ENCODE data around the gene OR14A16.

The OR14A16 gene

DNA sequence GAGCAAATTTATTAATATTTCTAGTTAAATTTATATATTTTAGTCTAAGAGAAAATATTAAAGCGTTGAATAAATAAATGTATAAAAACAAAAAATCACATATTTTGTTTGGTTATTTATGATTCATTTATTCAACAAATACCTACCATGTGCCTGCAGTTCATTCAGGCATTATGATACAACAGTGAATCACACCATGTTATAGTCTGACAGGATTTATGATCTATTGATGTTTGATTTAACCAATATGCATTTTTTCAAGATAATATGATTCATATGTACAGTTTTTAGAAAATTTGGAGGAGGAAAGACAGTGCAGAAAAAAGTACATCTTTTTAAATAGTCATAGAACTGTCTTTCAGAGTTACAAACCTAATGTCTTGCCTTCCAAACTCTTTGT lies 25.7 kb upstream of the OR14A16 start:
- Histone ChIP-seq H2AK5ac (ENCODE audit: low read length) (no peak overlapping the region), H3K4ac (ENCODE audit: low read depth, low read length) (no peak overlapping the region), H3K4me3 (ENCODE audit: low read depth, low read length) (no peak overlapping the region), H4K8ac (ENCODE audit: low read depth, low read length) (no peak overlapping the region), H2BK12ac (ENCODE audit: low read length) (no peak overlapping the region), H3K27me3 (ENCODE audit: insufficient read depth, low read length) (no peaks in the 10 kb centered on the region), H2BK5ac (ENCODE audit: low read depth, low read length, poor library complexity) (no peak overlapping the region), H3K18ac (ENCODE audit: low read length) (no peak overlapping the region), H2BK120ac (ENCODE audit: insufficient read depth, low read length, poor library complexity) (no peak overlapping the region), H3K4me2 (ENCODE audit: low read length) (no peak overlapping the region), H4K91ac (ENCODE audit: low read depth, low read length) (no peak overlapping the region), H3K14ac (ENCODE audit: low read length) (no peak overlapping the region), H3K79me1 (ENCODE audit: low read length) (no peaks in the 10 kb centered on the region), H3K23ac (ENCODE audit: low read length) (no peak overlapping the region), H2AFZ (ENCODE audit: insufficient read depth, low read length, poor library complexity) (no peak overlapping the region), H3K36me3 (ENCODE audit: control insufficient read depth in 1 of 2, insufficient read depth in 2 of 2, low read length in 2 of 2) (no peaks in the 10 kb centered on the region), H3K4me1 (ENCODE audit: control insufficient read depth in 1 of 2, insufficient read depth in 2 of 2, low read length in 2 of 2) (no peaks in the 10 kb centered on the region), H4K12ac (ENCODE audit: low read depth, low read length) (no peak overlapping the region), H3K9ac (ENCODE audit: low read length) (no peak overlapping the region), H3K27ac (ENCODE audit: low read depth, low read length) (no peak overlapping the region), H3K79me2 (ENCODE audit: control insufficient read depth, insufficient read depth, low read length, poor library complexity) (no peaks in the 10 kb centered on the region), H3K9me3 (ENCODE audit: insufficient read depth, low read depth, low read length) (peaks cover 2% of the 10 kb centered on the region)
- no peak for DNase-seq
- no CpG with 5 or more reads among the region's 1 CpG for WGBS (ENCODE audit: extremely low coverage, insufficient coverage, insufficient read length)

DNA sequence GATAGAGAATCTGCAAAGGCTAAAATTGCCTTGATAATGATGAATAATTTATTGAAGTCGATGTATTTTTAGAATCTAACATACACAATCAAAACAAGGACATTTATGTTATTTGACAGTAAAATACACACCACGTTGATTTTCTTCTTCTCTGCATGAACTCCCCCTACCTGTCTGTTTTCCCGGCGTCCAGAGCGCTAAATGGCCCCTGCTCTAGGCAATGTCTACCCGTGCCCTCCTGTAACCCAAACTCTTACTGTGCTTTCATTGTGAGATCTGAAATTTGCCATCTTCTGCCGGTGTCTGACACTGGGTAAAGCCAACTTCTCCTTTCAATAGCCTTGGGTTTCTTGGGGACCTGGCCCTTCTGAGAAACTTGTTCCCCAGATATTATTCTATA lies 24.4 kb upstream of the OR14A16 start:
- no peak overlapping the region for H3K9ac ChIP-seq (ENCODE audit: low read length)
- H3K36me3 ChIP-seq (ENCODE audit: control insufficient read depth in 1 of 2, insufficient read depth in 2 of 2, low read length in 2 of 2), result no peaks in the 10 kb centered on the region
- H2BK5ac ChIP-seq (ENCODE audit: low read depth, low read length, poor library complexity), result no peak overlapping the region
- H3K18ac ChIP-seq (ENCODE audit: low read length), result no peak overlapping the region
- H3K14ac ChIP-seq (ENCODE audit: low read length), result no peak overlapping the region
- H3K23ac ChIP-seq (ENCODE audit: low read length), result no peak overlapping the region
- H4K91ac ChIP-seq (ENCODE audit: low read depth, low read length), result no peak overlapping the region
- H2AK5ac ChIP-seq (ENCODE audit: low read length), result no peak overlapping the region
- H2BK12ac ChIP-seq (ENCODE audit: low read length), result no peak overlapping the region
- no peak overlapping the region for H3K4me2 ChIP-seq (ENCODE audit: low read length)
- H4K8ac ChIP-seq (ENCODE audit: low read depth, low read length), result no peak overlapping the region
- DNase-seq, result no peak
- no peak overlapping the region for H2BK120ac ChIP-seq (ENCODE audit: insufficient read depth, low read length, poor library complexity)
- no peak overlapping the region for H4K12ac ChIP-seq (ENCODE audit: low read depth, low read length)
- peaks cover 5% of the 10 kb centered on the region for H3K9me3 ChIP-seq (ENCODE audit: insufficient read depth, low read depth, low read length)
- H3K79me1 ChIP-seq (ENCODE audit: low read length), result no peaks in the 10 kb centered on the region
- no peak overlapping the region for H3K27ac ChIP-seq (ENCODE audit: low read depth, low read length)
- no peaks in the 10 kb centered on the region for H3K79me2 ChIP-seq (ENCODE audit: control insufficient read depth, insufficient read depth, low read length, poor library complexity)
- no peaks in the 10 kb centered on the region for H3K27me3 ChIP-seq (ENCODE audit: insufficient read depth, low read length)
- H2AFZ ChIP-seq (ENCODE audit: insufficient read depth, low read length, poor library complexity), result no peak overlapping the region
- no peaks in the 10 kb centered on the region for H3K4me1 ChIP-seq (ENCODE audit: control insufficient read depth in 1 of 2, insufficient read depth in 2 of 2, low read length in 2 of 2)
- no peak overlapping the region for H3K4ac ChIP-seq (ENCODE audit: low read depth, low read length)
- WGBS (ENCODE audit: extremely low coverage, insufficient coverage, insufficient read length), result no CpG with 5 or more reads among the region's 7 CpGs
- H3K4me3 ChIP-seq (ENCODE audit: low read depth, low read length), result no peak overlapping the region

DNA sequence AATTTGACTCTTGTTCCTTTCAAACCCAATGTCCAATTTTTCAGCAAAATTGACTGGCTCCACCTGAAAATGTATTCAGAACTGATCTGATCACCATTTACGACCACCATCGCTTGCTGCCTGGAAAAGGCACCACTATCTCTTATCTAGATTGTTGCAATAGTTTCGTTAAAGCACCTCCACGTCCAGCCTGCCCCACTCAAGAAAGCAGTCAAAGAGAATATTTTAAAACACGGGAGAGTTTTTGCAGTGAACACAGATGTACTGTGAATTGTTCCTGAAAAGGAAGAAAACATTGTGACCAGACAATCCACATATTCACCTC lies 21.7 kb upstream of the OR14A16 start:
- WGBS (ENCODE audit: extremely low coverage, insufficient coverage, insufficient read length), result no CpG with 5 or more reads among the region's 5 CpGs
- Histone ChIP-seq H3K18ac (ENCODE audit: low read length) (no peak overlapping the region), H2AFZ (ENCODE audit: insufficient read depth, low read length, poor library complexity) (no peak overlapping the region), H3K4me3 (ENCODE audit: low read depth, low read length) (no peak overlapping the region), H3K4me1 (ENCODE audit: control insufficient read depth in 1 of 2, insufficient read depth in 2 of 2, low read length in 2 of 2) (peaks cover 0 to 3% of the 10 kb centered on the region in 2 experiments), H4K12ac (ENCODE audit: low read depth, low read length) (no peak overlapping the region), H3K79me2 (ENCODE audit: control insufficient read depth, insufficient read depth, low read length, poor library complexity) (no peaks in the 10 kb centered on the region), H4K8ac (ENCODE audit: low read depth, low read length) (no peak overlapping the region), H4K91ac (ENCODE audit: low read depth, low read length) (no peak overlapping the region), H3K9me3 (ENCODE audit: insufficient read depth, low read depth, low read length) (peaks cover 5% of the 10 kb centered on the region), H3K9ac (ENCODE audit: low read length) (no peak overlapping the region), H2BK120ac (ENCODE audit: insufficient read depth, low read length, poor library complexity) (no peak overlapping the region), H2BK12ac (ENCODE audit: low read length) (no peak overlapping the region), H3K4me2 (ENCODE audit: low read length) (no peak overlapping the region), H3K14ac (ENCODE audit: low read length) (no peak overlapping the region), H2AK5ac (ENCODE audit: low read length) (no peak overlapping the region), H2BK5ac (ENCODE audit: low read depth, low read length, poor library complexity) (no peak overlapping the region), H3K23ac (ENCODE audit: low read length) (no peak overlapping the region), H3K27ac (ENCODE audit: low read depth, low read length) (no peak overlapping the region), H3K27me3 (ENCODE audit: insufficient read depth, low read length) (no peaks in the 10 kb centered on the region), H3K36me3 (ENCODE audit: control insufficient read depth in 1 of 2, insufficient read depth in 2 of 2, low read length in 2 of 2) (no peaks in the 10 kb centered on the region), H3K79me1 (ENCODE audit: low read length) (no peaks in the 10 kb centered on the region), H3K4ac (ENCODE audit: low read depth, low read length) (no peak overlapping the region)
- DNase-seq, result no peak

DNA sequence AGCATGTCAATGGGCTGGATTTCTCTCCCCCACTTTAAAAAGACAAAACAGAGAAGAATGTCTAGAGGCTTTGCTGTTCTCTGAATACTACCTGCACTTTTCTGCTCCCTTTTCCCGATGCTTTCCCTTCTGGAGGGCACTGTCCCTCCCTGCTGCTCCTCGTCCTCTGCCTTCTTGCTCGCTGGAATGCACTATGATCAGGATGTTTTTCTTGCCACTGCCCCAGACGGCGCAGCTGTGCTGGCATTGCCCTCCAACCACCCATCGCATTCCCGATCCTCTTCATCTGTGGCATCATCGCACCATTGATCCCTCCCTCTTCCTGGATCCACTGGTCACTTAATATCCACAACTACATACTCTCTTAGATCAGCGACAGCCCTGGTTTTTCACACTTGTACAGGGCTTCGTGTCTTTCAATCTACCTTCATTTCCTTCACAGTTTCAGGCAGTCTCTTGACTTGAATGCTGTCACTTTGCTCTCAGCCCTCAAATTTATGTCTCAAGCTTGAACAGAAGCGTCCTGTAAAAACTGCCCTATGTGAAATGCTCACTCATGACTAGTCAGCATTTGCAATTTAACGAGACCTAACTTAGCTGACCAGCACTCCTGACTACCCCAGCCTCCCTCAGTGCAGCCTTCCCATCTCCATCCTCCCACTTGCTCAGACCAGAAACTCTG lies 21.2 kb upstream of the OR14A16 start:
- no CpG with 5 or more reads among the region's 12 CpGs for WGBS (ENCODE audit: extremely low coverage, insufficient coverage, insufficient read length)
- Histone ChIP-seq H2BK120ac (ENCODE audit: insufficient read depth, low read length, poor library complexity) (no peak overlapping the region), H3K27ac (ENCODE audit: low read depth, low read length) (no peak overlapping the region), H3K18ac (ENCODE audit: low read length) (no peak overlapping the region), H2AK5ac (ENCODE audit: low read length) (no peak overlapping the region), H3K79me2 (ENCODE audit: control insufficient read depth, insufficient read depth, low read length, poor library complexity) (no peaks in the 10 kb centered on the region), H3K4me1 (ENCODE audit: control insufficient read depth in 1 of 2, insufficient read depth in 2 of 2, low read length in 2 of 2) (peaks cover 0 to 3% of the 10 kb centered on the region in 2 experiments), H3K9me3 (ENCODE audit: insufficient read depth, low read depth, low read length) (peaks cover 5% of the 10 kb centered on the region), H3K27me3 (ENCODE audit: insufficient read depth, low read length) (no peaks in the 10 kb centered on the region), H2BK5ac (ENCODE audit: low read depth, low read length, poor library complexity) (no peak overlapping the region), H2AFZ (ENCODE audit: insufficient read depth, low read length, poor library complexity) (no peak overlapping the region), H3K4me2 (ENCODE audit: low read length) (no peak overlapping the region), H2BK12ac (ENCODE audit: low read length) (no peak overlapping the region), H3K79me1 (ENCODE audit: low read length) (no peaks in the 10 kb centered on the region), H3K4me3 (ENCODE audit: low read depth, low read length) (no peak overlapping the region), H3K36me3 (ENCODE audit: control insufficient read depth in 1 of 2, insufficient read depth in 2 of 2, low read length in 2 of 2) (no peaks in the 10 kb centered on the region), H3K4ac (ENCODE audit: low read depth, low read length) (no peak overlapping the region), H3K9ac (ENCODE audit: low read length) (no peak overlapping the region), H3K23ac (ENCODE audit: low read length) (no peak overlapping the region), H3K14ac (ENCODE audit: low read length) (no peak overlapping the region), H4K8ac (ENCODE audit: low read depth, low read length) (no peak overlapping the region), H4K91ac (ENCODE audit: low read depth, low read length) (no peak overlapping the region), H4K12ac (ENCODE audit: low read depth, low read length) (no peak overlapping the region)
- DNase-seq, result no peak
